ENCODE results near the gene C14orf132.

Gene C14orf132

DNA sequence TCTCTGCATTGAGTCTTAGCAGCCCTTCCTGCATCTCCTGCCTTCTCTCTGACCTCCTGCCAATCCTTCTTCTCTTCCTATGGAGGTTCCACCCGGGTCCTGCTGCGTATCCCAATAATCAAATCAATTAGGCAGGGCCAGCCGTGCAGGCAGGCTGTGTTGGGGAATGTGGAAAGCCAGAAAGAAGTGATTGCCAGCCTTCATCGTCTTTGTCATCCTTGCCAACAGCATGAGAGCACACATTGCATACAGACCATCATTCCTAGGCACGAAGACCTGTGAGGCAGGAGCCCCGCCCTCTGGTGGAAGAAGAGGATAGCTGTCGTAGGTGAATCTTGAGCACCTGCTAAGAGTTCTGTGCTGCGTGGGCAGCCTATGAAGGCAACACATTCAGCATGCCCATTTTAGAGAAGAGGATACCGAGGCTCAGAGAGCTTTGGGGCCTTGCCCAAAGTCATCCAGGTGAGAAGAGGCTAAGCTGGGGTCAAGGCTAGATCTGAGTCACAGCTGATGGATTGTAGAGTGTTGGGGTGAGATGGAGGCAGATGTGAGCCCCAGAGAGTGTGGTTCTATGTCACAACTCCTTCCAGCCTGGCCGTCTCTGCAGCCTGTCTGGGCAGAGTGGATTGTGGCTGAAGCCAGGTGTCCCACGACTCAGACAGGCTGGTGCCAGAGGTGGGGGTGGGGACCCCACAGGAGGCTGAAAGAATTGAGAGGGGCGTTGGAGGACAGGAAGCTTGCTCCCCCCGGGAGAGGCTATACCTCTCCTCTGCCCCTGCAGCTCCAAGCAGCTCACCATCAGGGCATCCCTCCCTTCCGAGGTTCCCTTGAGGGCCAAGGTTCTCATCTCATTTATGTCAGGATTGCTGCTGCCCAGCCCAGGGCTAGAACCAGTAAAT is 12.7 kb downstream of the C14orf132 start:
- TF ChIP-seq, protein P1, sequence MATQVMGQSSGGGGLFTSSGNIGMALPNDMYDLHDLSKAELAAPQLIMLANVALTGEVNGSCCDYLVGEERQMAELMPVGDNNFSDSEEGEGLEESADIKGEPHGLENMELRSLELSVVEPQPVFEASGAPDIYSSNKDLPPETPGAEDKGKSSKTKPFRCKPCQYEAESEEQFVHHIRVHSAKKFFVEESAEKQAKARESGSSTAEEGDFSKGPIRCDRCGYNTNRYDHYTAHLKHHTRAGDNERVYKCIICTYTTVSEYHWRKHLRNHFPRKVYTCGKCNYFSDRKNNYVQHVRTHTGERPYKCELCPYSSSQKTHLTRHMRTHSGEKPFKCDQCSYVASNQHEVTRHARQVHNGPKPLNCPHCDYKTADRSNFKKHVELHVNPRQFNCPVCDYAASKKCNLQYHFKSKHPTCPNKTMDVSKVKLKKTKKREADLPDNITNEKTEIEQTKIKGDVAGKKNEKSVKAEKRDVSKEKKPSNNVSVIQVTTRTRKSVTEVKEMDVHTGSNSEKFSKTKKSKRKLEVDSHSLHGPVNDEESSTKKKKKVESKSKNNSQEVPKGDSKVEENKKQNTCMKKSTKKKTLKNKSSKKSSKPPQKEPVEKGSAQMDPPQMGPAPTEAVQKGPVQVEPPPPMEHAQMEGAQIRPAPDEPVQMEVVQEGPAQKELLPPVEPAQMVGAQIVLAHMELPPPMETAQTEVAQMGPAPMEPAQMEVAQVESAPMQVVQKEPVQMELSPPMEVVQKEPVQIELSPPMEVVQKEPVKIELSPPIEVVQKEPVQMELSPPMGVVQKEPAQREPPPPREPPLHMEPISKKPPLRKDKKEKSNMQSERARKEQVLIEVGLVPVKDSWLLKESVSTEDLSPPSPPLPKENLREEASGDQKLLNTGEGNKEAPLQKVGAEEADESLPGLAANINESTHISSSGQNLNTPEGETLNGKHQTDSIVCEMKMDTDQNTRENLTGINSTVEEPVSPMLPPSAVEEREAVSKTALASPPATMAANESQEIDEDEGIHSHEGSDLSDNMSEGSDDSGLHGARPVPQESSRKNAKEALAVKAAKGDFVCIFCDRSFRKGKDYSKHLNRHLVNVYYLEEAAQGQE (IDR thresholded peaks at IDR 0.05; ENCODE audit: insufficient read depth in 1 of 2, low read depth in 2 of 2, low read length in 2 of 2) = no peak
- TF ChIP-seq TAF1 (IDR thresholded peaks at IDR 0.05; ENCODE audit: borderline replicate concordance, insufficient read depth, low read length) (no peak), POLR2AphosphoS5 (IDR thresholded peaks at IDR 0.05; ENCODE audit: low read depth, low read length) (no peak), FOXP2 (optimal IDR thresholded peaks at IDR 0.05; ENCODE audit: borderline replicate concordance, extremely low read depth, extremely low read length, insufficient read depth) (no peak), SIN3A (IDR thresholded peaks at IDR 0.05; ENCODE audit: borderline replicate concordance, insufficient read depth, low read length) (no peak)

DNA sequence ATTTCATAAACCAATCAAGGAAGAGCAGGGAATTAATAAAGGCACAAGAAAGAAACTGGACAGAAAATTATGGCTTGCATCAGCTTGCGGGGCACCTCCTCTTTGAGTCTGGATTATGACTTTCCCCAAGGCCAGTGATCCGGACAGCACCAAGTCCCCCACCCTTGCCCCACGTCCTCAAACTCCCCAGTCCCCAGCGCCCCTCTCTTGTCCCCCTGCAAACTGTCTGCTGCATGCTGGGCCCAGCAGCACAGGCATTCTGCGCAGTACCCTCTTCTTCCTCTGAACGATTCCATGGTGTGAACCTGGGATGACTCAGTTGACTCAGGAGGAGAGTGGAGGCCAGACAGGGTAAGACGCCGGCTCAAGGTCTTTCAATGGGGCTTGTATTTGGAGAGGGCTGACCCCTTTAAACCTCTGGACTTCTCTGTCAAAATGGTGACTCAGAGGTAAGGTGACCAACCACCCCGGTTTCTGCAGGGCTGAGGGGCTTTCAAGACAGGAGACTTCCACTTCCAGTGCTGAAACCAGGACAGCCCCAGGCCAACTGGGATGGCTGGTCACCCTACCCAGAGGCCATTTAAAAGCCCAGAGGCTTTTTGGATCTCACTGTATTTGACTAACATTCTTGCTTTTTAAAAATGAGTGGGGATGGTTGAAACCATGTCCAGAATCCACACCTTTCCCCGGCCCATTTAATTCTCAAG is 13.5 kb downstream of the C14orf132 start:
- TF ChIP-seq TAF1 (IDR thresholded peaks at IDR 0.05; ENCODE audit: borderline replicate concordance, insufficient read depth, low read length) (no peak), POLR2AphosphoS5 (IDR thresholded peaks at IDR 0.05; ENCODE audit: low read depth, low read length) (no peak), SIN3A (IDR thresholded peaks at IDR 0.05; ENCODE audit: borderline replicate concordance, insufficient read depth, low read length) (no peak), FOXP2 (optimal IDR thresholded peaks at IDR 0.05; ENCODE audit: borderline replicate concordance, extremely low read depth, extremely low read length, insufficient read depth) (no peak)
- TF ChIP-seq, protein P1 (IDR thresholded peaks at IDR 0.05; ENCODE audit: insufficient read depth in 1 of 2, low read depth in 2 of 2, low read length in 2 of 2) = no peak

DNA sequence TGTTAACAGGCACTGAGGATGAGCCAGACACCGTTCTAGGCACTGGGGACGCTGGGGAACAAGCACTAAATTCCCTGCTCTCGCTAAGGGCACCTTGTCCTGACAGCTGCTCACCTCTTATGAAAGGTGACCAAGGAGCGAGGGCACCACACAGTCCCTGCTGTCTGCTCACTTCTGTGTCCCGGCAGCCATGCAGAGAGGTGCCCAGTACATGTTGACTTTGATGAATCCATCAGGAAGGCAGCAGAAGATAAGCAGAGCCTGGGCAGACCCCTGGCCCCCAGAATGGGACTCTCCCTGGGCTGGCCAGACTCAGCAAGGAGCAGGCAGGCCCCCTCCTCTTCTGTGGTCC is 14.1 kb downstream of the C14orf132 start:
- TF ChIP-seq SIN3A (IDR thresholded peaks at IDR 0.05; ENCODE audit: borderline replicate concordance, insufficient read depth, low read length) (no peak), FOXP2 (optimal IDR thresholded peaks at IDR 0.05; ENCODE audit: borderline replicate concordance, extremely low read depth, extremely low read length, insufficient read depth) (no peak), TAF1 (IDR thresholded peaks at IDR 0.05; ENCODE audit: borderline replicate concordance, insufficient read depth, low read length) (no peak), POLR2AphosphoS5 (IDR thresholded peaks at IDR 0.05; ENCODE audit: low read depth, low read length) (no peak)
- TF ChIP-seq, protein P1 (IDR thresholded peaks at IDR 0.05; ENCODE audit: insufficient read depth in 1 of 2, low read depth in 2 of 2, low read length in 2 of 2) = no peak

DNA sequence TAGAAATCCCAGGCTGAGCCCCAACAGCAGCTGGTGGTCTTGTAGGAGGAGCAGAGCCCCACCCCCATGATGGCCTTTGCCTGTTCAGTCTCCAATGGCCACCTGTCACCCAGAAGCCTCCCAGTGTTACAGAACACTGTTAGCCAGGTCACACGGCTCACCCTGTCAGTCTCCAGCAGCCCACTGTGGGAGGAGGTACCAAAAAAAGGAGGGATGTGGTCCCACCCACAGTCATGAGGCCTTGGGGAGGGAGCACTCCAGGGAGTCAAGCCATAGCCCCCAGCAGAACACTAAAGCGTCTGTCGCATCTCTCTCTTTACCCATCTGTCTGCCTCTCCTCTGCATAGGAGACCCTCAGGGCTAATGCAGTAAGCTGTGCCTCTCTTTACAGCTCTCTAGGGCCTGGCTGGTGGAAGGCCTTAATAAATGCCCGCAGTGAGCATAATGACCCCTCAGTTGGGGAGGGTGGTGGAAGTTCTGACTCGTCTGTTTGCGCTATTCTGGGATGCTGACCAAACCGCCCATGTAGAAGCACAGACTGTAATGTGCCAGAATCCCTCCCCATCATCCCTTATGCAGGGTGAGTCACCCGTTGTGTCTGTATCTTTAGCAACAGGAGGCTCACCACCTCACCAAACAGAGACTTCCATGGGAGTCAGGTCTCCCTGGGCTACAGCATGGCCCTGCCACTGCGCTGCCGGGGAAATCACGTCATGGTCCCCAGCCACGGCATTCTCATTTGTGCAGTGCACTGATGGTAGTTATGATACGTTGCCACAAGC is 14.6 kb downstream of the C14orf132 start:
- no peak for TF ChIP-seq FOXP2 (optimal IDR thresholded peaks at IDR 0.05; ENCODE audit: borderline replicate concordance, extremely low read depth, extremely low read length, insufficient read depth)
- no peak for TF ChIP-seq TAF1 (IDR thresholded peaks at IDR 0.05; ENCODE audit: borderline replicate concordance, insufficient read depth, low read length)
- no peak for TF ChIP-seq POLR2AphosphoS5 (IDR thresholded peaks at IDR 0.05; ENCODE audit: low read depth, low read length)
- TF ChIP-seq, protein P1 (IDR thresholded peaks at IDR 0.05; ENCODE audit: insufficient read depth in 1 of 2, low read depth in 2 of 2, low read length in 2 of 2) = no peak
- TF ChIP-seq SIN3A (IDR thresholded peaks at IDR 0.05; ENCODE audit: borderline replicate concordance, insufficient read depth, low read length) = no peak
